Amygdala (tissue), 56 donors: ENCODE results near the gene APBA1.

Experiments used
- DNase-seq, 56 donors: peaks; one replicate each; lab custom pipeline; 2025; lab: John Stamatoyannopoulos, UW

The APBA1 gene

DNA sequence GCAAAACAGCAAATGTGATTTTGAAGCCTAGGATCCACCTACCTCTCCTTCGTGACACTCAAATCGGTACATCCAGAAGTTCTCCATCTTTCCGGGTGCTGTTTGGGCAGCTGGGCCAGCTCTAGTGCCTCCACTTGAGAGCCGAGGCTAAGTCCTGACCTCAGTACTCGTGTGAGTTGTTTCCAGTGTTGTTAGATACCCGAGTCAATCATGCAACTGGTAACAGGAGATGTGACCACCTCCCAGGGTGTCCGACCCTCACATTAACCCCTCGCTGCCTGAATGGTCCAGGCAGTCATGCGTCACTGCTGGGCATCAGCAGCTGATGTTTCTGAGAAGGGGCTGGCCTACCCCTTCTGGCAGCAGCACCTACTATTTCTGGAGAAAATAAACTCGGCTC is 176.9 kb downstream of the APBA1 start:
- no peak for DNase-seq

DNA sequence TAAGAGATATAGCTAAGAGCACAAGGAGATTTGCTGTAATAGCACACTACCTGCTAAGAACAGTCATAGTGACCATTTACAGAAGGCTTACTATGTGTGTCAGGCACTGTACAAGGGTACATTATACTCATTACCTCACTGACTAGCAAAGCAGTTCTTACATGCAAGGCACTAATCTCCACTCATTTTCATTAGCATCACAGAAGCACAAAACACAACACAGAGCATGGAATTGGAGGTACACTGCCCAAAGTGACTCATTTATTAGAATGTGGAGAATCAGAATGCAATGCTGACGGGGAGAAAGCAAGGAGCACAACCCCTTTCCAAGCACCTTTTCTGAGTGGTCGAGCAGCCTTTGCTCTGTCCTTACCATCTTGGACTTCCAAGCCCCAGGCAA is 177.4 kb downstream of the APBA1 start:
- DNase-seq = no peak

DNA sequence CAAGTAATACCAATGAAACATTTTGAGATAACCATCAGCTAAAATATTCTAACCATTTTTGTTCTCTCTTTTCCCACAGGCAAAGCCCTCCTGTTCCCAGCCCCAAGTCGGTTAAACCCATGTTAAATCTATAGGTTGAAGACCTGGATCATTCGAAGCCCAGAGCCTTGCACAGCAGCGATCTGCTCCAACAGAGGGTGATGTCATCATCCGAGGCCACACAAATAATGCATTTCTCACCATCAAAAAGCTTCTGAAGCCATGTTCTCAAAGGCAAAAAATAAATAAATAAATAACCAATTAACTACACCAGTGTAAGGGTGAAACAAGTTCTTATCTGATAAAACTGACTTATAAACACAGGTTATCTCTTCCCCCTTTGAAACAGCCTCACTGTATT is 178.0 kb downstream of the APBA1 start:
- no peak for DNase-seq

DNA sequence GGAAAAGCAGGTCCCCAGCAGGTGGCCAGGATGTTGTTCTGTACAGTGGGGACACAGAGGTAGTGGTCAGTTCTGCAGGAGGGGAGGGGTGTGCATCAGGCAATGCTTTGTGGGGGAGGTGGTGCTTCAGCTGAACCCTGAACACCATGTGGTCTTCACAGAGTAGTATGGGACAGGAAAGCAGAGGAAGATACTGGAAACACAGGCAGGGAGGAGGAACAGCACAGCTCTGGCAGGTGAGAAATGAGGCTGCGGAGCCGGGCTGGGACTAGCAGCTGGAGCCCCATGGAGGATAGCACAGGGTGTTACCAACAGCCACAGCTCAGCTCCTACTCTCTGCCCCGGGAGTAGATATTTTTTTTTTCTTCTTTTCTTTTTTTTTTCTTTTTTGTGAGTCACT is 185.7 kb downstream of the APBA1 start:
- DNase-seq = no peak

DNA sequence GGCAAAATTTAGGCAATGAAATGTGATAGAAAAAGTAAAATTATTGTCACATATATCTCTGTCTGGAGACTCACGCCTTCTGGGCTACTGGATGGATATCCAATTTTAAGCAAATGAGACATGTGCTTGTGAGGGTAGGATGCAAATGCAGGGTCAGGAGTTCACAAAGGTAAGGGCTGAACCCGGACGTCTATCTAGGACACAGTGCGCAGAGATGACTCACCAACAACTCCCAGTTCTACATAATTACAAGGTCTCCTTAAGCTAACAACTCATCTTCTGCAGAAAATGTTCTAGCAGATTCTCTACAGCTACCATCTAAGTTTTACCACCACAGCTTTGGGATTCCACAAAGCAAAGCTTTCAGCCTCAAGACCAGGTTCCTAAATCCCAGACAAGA is 186.7 kb downstream of the APBA1 start:
- no peak for DNase-seq

DNA sequence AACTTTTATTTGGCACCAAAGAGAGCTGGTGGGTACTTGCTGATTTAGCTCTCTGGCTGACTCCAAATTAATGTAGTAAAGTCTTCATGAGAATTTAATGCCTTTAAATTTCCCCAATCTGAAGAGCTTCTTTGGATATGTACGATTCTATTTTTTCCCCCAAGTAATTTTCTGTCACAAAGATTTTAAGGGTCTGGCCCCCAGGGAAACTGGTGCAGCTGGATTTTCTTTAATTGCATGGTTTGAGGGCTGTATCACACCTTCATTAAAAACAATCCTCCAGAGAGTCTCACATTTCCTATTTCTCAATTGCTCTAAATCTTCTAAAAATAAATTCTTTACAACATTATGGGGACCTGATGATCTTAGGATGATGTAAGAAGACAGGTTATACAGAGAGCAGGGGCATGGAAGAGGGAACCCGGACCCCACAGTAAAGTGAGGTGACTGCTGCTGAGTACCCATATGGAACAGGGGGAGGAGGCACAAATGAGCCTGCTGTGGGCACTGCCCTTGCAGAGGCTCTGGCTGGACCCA is 188.2 kb downstream of the APBA1 start:
- DNase-seq = no peak

DNA sequence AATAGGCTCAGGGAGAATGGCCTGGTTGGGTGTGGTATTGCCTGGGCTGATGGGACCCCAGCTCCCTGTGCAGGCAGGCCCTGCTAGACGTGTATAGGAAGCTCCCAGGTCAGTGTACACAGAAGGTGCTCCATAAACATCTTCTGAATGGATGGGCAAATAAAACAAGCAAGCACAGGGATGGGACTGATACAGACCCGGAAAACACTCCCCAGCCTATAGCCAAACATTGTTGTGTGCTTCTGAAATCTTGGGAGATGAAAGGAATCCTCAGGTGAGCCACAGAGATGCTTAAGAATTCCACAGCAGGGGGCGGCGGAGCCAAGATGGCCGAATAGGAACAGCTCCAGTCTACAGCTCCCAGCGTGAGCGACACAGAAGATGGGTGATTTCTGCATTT is 195.4 kb downstream of the APBA1 start:
- no peak for DNase-seq

DNA sequence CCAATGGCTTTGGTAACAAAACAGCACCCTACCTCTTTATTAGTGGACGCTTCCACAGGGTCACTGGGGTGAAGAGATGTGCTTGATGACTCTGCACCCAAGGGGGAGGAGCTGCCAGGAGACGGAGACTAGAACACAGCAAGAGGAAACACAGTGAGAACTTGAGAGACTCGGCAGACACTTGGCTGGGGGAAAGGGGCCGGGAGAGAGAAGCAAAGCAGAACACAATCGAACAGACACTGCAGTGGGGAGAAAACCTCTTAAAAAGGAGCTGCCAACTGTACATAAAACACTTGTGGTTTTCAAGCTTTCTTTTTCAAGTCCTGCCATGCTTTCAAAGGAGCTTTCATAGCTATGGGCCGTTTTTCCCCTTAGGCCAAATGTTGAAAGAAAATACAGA is 196.2 kb downstream of the APBA1 start:
- no peak for DNase-seq

DNA sequence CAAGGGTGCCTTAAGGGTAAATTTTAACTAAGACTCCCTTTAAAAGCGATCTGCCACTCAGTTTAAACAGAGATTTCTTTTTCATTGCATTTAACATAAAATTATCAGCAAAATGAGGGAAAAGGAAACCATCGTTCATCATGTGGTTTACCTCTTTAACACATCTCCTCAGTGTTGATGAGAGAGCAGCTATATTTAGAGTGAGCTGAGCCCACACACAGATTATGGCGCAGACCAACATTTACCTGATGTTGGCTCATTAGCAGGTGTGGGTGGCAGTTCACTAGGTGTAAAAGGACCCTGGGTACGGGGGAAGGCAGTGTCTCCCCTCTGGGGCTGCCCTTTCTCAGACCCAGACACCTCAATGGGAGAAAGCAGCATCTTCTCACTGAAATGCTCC is 197.3 kb downstream of the APBA1 start:
- no peak for DNase-seq

DNA sequence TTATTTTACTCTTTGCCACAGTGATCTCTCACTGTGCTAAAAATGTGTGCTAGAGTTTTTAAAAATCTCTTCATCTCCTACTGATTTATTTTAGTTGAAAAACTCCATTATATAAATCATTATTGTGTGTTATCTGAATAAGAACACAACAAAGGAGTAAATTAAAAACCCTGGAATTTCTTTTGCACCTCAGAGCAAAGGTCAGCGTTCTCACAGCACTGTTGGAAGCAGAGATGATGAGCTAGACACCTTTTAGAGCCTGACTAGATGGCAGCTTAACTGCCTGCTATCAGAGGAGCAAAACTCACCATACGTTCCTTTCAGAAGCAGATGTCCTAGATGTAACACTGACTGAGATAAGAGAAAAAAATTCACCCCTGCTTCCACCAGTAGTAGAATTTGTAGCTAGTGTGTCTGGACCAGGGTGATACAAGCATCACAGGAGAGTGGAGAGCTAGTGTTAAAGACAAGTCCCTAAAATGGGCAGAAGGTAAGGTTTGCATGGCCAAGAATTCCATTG is 200.0 kb downstream of the APBA1 start:
- DNase-seq = no peak

DNA sequence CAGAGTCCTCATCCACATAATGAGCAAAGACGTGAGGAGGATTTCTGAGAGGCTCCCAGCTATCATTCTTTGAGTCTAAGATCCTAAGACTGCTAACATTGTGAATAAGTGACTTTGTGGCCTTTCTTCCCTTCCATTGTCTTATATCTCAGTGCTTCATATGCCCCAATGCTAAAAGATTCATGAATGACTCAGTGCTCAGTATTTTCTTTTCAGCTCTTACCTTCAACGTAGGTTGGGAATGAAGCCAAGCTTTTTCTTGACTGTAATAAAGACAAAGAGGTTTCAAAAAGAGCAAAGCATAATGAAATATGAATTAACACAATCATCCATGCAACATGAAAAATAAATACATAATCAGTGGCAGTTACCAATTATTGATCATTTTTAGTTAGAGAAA is 200.7 kb downstream of the APBA1 start:
- no peak for DNase-seq

DNA sequence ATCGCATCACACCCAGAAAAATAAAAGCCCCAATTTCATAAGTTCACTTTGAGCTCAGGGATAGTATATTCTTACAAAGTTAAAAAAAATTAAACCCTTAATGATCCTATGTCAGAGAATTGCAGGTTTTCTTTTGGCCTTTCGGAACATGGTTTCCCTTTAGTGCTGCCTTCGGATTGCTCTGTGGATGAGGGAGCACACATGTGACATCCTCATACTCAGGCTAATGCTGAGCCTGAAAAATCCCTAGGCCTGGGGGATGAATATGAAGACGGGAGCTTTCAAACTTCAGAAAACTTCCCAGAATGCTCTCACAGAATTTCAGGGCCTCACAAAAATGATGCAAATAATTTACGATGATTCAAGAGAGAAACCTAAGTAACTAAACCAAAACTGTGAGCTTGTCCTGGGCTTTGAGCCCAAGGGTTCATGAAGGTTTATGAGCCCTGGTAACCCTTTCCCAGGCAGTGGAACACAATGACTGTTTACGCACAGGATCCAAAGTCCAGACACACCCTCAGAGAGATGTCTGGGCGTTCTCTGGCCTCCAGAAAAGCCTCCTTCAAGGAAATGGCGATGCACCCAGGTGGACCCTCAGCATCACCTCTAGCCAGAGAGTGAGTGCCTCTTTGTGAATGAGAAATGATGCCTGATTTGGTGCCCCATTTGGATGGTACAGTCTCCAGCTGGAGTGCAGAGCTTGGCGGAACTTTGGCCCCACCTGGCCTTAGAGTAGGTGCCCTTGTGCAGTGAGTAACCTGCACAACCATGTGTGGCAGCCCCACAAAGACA is 201.8 kb downstream of the APBA1 start:
- DNase-seq = no peak

DNA sequence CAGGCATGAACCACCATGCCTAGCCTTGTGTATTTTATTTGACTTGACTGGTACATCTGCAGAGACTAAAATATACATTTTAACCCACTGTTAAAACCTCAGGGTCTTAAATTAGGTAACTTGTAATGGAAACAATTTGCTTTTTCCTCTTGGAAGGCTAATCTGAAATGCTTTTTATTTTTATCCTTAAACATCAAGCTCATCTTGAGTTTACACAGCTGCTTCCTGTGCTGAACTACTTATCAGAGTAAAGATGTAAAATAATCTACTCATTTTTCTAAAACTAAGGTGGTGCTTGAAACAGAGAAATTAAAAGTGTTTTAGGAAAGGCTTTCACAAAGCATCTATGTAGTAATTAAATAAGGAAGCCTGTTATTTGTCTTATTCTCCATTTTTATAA is 203.0 kb downstream of the APBA1 start:
- no peak for DNase-seq

DNA sequence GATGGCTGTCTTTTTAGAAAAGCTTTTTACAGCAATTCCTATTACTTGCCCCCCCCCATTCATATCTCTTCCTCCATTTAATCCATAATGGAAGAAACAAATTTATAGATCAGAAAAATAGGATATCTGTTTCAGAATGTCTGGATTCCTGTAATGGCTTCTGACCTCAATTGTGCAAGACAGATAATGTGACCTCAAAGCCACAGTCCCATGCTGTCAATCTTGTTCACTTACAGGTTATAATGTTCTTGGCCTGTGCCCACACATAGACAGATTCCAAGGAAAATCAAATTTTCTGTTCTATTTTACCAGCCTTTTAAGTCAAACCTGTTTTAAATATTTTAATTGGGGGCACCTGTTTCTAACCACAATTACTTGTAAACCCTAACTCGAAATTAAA is 203.8 kb downstream of the APBA1 start:
- DNase-seq = no peak

DNA sequence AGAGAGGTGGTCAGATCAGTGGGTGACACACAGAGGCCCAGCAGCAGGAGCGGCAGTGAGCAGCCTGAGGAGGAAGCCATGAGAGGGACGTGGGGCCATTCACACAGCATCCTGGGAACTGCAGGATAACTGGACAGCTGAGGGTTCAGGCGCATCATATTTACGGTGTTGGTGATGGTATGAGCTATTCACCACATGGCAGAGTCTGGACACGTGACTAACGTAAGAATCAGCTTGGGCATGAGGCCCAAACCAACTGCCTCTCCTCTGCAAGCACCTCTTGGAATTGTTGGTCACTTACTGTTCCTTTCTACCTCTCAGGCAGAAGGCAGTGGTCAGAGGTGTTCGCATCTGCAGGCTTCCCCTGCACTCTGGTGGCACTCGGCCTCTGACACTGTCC is 206.0 kb downstream of the APBA1 start:
- no peak for DNase-seq

DNA sequence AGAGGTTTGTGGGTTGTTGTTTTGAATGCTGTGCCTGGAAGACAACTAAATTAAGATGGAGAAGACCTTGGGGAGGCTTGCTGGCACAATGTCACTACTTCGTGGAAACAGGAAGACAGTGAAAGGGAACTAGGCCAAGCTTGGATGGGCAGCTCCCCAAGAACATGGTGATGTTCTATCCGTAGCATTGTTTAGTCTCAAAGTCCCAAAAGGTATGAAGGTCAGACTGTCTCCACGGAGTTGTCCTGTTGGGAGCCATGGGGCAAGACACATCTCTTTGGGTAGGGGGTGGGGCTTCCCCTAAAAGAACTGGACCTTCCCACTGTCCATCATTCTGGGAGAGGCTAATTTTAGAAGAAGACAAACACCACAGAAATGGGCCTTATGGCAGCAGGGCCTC is 206.7 kb downstream of the APBA1 start:
- no peak for DNase-seq

DNA sequence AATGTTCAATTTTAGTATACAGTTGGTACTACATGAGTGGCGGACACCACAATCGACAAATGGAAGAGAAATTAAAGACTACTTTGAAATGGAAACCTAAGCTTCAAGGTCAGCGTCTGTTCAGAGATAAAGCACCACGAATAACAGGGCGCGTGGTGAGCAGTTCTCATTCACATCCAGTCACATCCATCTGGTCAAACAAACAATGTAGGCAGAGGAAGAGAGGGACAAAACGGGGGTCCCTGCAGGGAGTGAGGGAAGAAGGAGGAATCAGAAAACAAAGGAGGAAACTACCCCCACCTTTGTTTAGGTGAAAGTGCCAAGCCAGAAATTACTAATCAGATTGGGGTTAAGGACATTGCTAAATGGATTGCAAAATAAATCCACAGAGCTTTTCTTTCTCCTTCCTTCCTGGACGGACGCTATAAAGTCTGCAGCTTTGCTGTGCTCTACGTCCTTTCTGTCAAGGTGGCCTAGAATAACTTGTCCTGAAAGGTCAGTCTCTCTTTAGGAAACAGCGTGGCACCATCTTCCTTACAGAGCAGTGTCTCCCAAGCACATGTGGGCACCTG is 208.6 kb downstream of the APBA1 start:
- DNase-seq = no peak

DNA sequence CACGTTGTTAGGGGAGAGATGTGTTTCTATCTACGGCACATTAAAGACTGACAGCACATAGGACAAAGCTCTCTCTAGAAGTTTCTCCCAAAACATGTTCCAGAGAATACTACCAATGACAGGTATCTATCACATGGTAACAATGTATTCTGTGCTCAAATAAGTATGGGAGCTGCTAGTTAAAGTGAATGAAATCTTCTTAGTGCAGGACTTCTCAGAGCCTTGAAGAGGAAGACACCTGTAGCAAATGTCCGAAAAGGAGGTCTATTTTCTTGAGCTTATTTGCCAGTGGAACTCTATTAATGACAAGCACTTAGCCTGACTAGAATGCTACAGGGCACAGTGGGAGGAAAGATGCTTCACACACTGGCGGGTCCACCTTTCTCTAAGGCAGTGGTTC is 209.8 kb downstream of the APBA1 start:
- no peak for DNase-seq

DNA sequence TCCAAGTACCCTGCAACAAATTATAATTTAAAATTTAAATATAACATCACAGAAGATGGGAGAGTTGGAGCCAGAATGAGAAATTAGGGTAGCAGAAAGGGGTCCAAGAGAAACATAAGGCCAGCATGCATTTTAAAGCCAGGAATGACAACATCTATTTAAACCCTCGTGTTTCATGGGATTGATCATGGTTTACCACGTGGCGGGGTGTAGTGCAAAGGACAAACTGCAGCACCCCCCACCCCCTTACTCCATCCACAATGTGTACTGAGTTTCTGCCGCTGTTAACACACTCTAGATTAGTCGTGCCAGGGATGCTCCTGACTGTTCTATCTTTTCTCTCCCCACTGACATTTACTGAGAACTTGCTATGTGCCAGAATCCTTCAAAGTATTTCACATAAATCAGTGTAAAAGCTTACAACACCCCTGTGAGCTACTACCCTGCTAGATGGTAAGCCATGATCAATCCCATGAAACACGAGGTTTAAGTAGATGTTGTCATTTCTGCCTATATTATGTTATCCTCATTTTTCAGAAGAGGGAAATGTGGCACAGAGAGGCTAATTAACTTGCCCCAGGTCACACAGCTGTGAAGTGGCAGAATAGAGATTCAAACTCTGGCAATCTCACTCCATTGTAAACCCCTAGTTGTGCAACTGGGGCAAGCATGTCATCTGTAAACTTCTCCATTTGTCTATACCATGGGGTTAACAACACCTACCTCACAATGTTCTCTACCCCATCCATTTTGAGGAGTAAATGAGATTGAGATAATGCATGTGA is 210.9 kb downstream of the APBA1 start:
- no peak for DNase-seq

DNA sequence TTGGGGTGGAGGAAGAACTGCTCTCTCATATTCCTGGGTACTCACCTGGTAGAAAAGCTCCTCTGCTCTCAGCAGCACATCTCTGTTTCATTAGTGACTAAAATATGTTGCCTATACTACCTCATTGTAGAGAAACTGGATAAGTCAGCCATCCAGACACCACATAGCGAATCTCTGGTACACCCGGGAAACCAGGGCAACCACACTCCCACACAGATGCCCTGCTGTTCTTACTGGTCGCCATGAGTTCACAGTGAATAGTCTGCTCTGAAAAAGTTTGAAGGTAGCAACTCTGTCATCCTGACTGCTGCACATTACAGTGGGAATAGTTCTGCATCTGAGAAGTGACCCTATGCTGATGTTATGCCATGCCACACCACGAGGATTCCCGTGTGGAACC is 212.2 kb downstream of the APBA1 start:
- DNase-seq = no peak

DNA sequence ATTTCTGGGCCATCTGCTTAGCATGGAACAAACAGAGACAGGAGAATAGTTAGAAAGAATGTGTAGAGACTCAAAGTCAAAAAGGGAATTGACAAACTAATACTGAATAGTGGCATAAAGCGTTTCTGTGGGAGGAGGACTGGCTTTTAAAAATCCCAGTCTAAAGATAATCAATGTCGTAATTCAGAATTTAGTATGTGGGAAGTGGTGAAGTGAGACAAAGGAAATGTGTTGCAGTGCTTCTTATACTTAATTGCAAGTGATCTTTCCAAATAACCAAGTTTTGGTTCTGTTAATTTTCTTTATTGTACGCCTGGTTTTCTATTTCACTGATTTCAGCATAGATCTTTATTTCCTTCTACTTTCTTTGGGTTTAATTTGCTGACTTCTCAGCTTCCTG is 214.0 kb downstream of the APBA1 start:
- DNase-seq = no peak
